Activated CD8-positive, alpha-beta T cell treated with anti-CD3 and anti-CD28 coated beads for 36 hours (primary cell): ENCODE data around the gene PLCB2. TPM values are rescaled to one million over a fixed set of nuclear protein-coding genes. Genes with fewer than 3 reads are reported as not detected.

Experiments
- ATAC-seq: fragments of 200-7000 bp; cut with Tn5 transposase; one replicate; pipeline ENCODE4 v1.10.0; 2021; ENCODE audit warnings: mild to moderate bottlenecking, moderate library complexity
- CTCF ChIA-PET: fragments of 350-600 bp; sonication (Branson Sonifier 250); formaldehyde crosslinking; loops from one replicate; lab custom pipeline; 2021; ENCODE audit warnings: antibody characterized with exemption; lab: Charles Lee
- POLR2A ChIA-PET: fragments of 350-600 bp; sonication (Branson Sonifier 250); formaldehyde crosslinking; loops from one replicate; lab custom pipeline; 2021; ENCODE audit warnings: antibody characterized with exemption; lab: Charles Lee
- DNase-seq: peaks from one replicate; pipeline ENCODE4 v3.0.0-alpha.2; 2020
- H3K27ac Mint-ChIP-seq: one replicate; pipeline ENCODE4 v1.8.0; 2021; ENCODE audit warnings: mild to moderate bottlenecking, mixed read lengths
- H3K27me3 Mint-ChIP-seq: one replicate; pipeline ENCODE4 v1.8.0; 2021; ENCODE audit warnings: mixed read lengths
- H3K36me3 Mint-ChIP-seq: one replicate; pipeline ENCODE4 v1.8.0; 2021; ENCODE audit warnings: low read depth, mixed read lengths
- H3K4me1 Mint-ChIP-seq: one replicate; pipeline ENCODE4 v1.8.0; 2021; ENCODE audit warnings: low read depth, mixed read lengths
- H3K4me3 Mint-ChIP-seq: one replicate; pipeline ENCODE4 v1.8.0; 2021; ENCODE audit warnings: mild to moderate bottlenecking, moderate library complexity, mixed read lengths
- H3K9me3 Mint-ChIP-seq: one replicate; pipeline ENCODE4 v1.8.0; 2021; ENCODE audit warnings: mixed read lengths
- CTCF ChIP-seq: fragments of 200-600 bp; IDR thresholded peaks from one replicate; pipeline ENCODE4 v1.8.0; 2022; ENCODE audit warnings: antibody characterized with exemption, mild to moderate bottlenecking
- intact Hi-C: fragments of 100-400 bp; cut with micrococcal nuclease; formaldehyde crosslinking; loops from one replicate; pipeline ENCODE4 v1.10.0; 2022
- total RNA-seq, 2 experiments: library from RNA; stranded (reverse); gene quantifications; one replicate each; pipeline ENCODE4 v1.2.3, GENCODE V29; 2021

PLCB2 gene
- total RNA-seq, 2 experiments from 2014 or later = 44.6 to 58.8 TPM

DNA sequence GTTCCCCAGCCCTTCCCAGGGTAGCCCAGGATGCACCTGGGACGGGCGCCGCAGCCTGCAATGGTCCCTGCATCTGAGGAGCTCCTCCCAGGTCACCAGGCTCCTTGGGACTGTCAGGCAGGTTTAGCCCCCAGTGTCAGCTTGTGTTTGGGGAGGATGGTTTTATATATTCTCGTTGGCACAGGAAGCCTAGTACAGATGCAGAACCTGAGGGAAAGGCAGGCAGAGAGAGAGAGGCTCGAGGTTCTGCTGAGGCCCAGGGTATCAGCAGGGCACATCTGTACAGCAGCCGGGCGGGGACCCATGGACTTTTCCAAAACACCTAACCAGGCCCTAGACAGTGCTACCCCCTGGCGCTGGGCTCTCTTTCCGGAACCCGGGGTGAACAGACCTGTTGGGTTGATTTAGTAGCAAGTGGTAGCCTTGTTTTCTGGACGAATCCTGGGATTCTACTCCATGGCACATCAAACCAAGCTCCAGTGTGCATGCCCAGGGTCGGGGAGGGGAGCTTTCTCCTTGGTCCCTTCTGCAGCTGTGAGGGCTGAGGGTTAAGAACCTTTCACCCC lies 60.2 kb downstream of the PLCB2 start:
- POLR2A ChIA-PET = interaction anchor here (0.8 to 1.1 kb wide), 3 partner anchors 8 to 48 kb away, joined by 3 read pairs; partner anchors contain the start of gene PAK6

DNA sequence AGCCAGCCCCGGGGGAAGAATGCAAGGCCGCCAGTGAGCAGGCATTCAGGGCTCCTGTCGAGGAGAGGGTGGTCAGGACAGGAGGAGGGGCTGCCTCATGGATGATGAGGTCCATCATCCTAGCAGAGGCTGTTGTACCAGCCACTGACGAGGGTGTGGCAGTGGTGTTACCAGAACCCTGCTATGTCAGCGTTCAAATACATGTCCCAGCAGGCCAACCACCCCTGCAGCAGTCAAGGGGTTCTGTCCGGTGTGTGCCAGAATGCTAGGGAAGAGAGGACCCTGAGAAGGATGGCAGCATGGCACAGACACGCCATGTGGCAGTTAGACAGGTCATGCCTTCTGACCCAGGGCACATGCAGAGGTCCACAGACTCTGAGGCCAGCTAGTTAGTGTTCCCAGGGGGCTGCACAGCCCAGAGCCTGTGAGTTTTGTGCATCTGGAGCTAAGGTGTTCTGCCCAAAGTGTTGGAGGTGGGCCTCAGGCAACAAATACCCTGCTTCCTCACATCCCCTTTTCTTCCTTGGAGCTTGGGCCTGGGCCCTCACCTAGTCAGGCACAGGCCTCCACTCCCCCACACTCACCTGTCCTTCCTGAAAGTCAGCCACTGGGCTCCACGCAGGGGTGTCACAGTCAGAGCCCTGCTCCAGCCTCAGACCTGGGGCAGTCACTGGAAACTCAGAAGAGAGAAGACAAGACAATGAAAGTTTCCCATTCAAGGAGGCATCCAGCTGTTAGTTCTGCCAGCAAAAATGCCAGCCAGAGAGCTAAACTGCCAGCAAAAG lies 61.0 kb downstream of the PLCB2 start:
- Mint-ChIP-seq H3K9me3 (no peaks in the 10 kb centered on the region), H3K36me3 (no peaks in the 10 kb centered on the region), H3K4me3 (no peak overlapping the region), H3K27me3 (peaks cover 9% of the 10 kb centered on the region), H3K4me1 (no peaks in the 10 kb centered on the region), H3K27ac (no peak overlapping the region)
- DNase-seq (no peak), ATAC-seq (no peak)
- no peak for TF ChIP-seq CTCF
- intact Hi-C loops = no loop called here
- CTCF ChIA-PET = interaction anchor here (0.9 to 1.4 kb wide), 3 partner anchors 28 to 267 kb away, joined by 3 read pairs; no protein-coding TSS in a partner anchor
- POLR2A ChIA-PET = interaction anchor here (0.8 to 1.1 kb wide), 3 partner anchors 8 to 49 kb away, joined by 3 read pairs; partner anchors contain the start of gene PAK6

More for the DNA sequence above, 60.2 kb downstream of the PLCB2 start:
- no peak for TF ChIP-seq CTCF
- H3K9me3 Mint-ChIP-seq = no peaks in the 10 kb centered on the region
- H3K27me3 Mint-ChIP-seq = peaks cover 13% of the 10 kb centered on the region
- CTCF ChIA-PET = interaction anchor here (0.9 to 1.4 kb wide), 4 partner anchors 27 to 268 kb away, joined by 3 to 6 read pairs (median 3); no protein-coding TSS in a partner anchor
- no peak overlapping the region for H3K4me3 Mint-ChIP-seq
- ATAC-seq (no peak), DNase-seq (no peak)
- no peak overlapping the region for H3K27ac Mint-ChIP-seq
- H3K4me1 Mint-ChIP-seq = no peaks in the 10 kb centered on the region
- H3K36me3 Mint-ChIP-seq = no peaks in the 10 kb centered on the region
- intact Hi-C loops = no loop called here

DNA sequence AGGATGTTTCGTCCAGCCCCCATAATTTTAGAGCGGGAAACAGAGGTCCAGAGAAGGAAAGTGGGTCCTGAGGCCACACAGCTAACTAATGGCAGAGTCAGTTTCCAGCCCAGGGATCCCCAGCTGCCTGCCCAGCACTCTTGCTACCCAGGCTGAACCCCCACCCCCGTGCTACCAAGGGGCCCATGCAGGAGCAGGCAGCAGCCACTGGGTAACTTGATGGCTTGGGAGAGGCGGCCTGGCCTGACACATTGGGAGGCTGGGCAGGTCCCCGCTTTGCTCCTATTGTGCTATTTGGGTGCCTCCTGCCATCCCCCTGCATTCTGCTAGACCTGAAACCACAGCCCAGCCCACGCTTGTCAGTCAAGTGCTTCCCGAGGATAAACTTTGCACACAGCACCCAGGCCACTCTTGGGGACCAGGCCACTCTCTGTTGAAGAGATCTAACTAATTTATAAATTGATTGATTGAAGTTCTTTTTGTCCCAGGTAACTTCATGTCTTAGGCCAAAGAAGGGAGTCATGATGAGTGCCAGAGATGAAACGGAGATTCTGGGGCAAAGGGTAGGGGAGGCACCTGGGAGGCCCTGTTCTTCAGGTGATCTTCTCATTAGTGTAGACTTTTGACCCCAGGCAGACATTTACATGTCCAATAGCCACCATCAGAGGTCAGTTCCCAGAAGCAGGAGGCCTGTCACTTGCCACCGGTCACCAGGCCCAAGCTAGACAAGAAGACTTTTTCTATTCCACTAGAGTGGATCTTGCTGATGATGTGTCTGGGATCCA lies 61.9 kb downstream of the PLCB2 start:
- Mint-ChIP-seq H3K27me3 (peaks cover 2% of the 10 kb centered on the region), H3K9me3 (no peaks in the 10 kb centered on the region), H3K36me3 (no peaks in the 10 kb centered on the region), H3K4me3 (no peak overlapping the region), H3K27ac (no peak overlapping the region), H3K4me1 (no peaks in the 10 kb centered on the region)
- TF ChIP-seq CTCF = no peak
- intact Hi-C loops = no loop called here
- DNase-seq = no peak
- POLR2A ChIA-PET = no interaction called here
- CTCF ChIA-PET = interaction anchor here (1.4 to 3.0 kb wide), 2 partner anchors 28 to 29 kb away, joined by 4 to 10 read pairs; no protein-coding TSS in a partner anchor
- no peak for ATAC-seq

DNA sequence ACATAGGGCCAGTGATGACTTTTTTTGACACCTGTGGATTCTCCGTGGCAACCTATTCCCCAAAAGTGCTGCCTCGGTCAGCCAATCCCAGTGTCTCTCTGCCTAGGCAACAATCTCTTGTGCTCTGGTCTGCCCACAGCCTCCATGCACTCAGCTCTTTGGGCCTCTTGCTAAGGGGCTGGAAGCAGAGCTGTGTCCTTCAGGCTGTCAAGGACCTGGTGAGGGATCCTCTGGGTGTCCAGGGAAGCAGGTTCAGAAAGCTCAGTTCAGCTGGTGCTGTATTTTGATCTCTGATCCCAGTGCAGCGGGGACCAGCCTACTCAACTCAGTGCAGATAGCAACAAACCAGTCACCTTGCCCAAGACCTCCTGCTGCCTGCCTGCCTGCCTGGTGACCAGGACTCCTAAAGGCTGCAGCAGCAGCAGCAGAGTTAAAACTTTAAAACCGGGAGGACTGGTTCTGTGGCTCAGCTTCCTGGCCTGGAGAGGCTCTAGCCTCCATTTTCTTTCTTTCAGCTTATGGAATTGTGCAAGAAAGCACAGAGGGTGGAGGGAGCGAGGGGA lies 62.7 kb downstream of the PLCB2 start:
- no peaks in the 10 kb centered on the region for H3K36me3 Mint-ChIP-seq
- H3K27me3 Mint-ChIP-seq = no peaks in the 10 kb centered on the region
- ChIA-PET CTCF (interaction anchor here (1.0 to 3.0 kb wide), 3 partner anchors 27 to 34 kb away, joined by 3 to 10 read pairs (median 4); no protein-coding TSS in a partner anchor), POLR2A (no interaction called here)
- H3K4me3 Mint-ChIP-seq = no peak overlapping the region
- H3K27ac Mint-ChIP-seq = no peak overlapping the region
- DNase-seq = no peak
- no peak for ATAC-seq
- H3K9me3 Mint-ChIP-seq = no peaks in the 10 kb centered on the region
- no peak for TF ChIP-seq CTCF
- no peaks in the 10 kb centered on the region for H3K4me1 Mint-ChIP-seq
- intact Hi-C loops = no loop called here
